Stomach (tissue), 9 donors: Measurements from ENCODE around the gene PTP4A1. TPM values are rescaled to one million over a fixed set of nuclear protein-coding genes. Genes with fewer than 3 reads are reported as not detected.

Source experiments
- DNase-seq, 2 donors: peaks; one replicate each; pipeline versions ENCODE4 v3.0.0 to v3.0.0-alpha.2; 2013 to 2019
- H3K27ac ChIP-seq, 5 donors: fragments of 200-600 bp in 4 of 5; sonication (generic) in 4 of 5; one replicate each; pipeline ENCODE4 v1.5.1; 2013 to 2019; ENCODE audit warnings: mild to moderate bottlenecking in 1 of 5, moderate library complexity in 1 of 5
- H3K27me3 ChIP-seq, 3 donors: fragments of 200-600 bp; sonication (generic); one replicate each; pipeline ENCODE4 v1.5.1; 2017 to 2019; ENCODE audit warnings: mixed run types in 1 of 3
- H3K36me3 ChIP-seq, 4 donors: fragments of 200-600 bp; sonication (generic); 1 replicate in 3 of 4; 2 replicates in 1 of 4; pipeline ENCODE4 v1.5.1; 2016 to 2019
- H3K4me1 ChIP-seq, 4 donors: fragments of 200-600 bp; sonication (generic); one replicate each; pipeline ENCODE4 v1.5.1; 2016 to 2019
- H3K4me3 ChIP-seq, 4 donors: fragments of 200-600 bp; sonication (generic) in 3 of 4; one replicate each; pipeline ENCODE4 v1.5.1; 2016 to 2019; ENCODE audit warnings: mild to moderate bottlenecking in 1 of 4
- H3K9me3 ChIP-seq, 4 donors: fragments of 200-600 bp; sonication (generic); one replicate each; pipeline ENCODE4 v1.5.1; 2016 to 2019
- EP300 ChIP-seq: sonication (generic); formaldehyde crosslinking; IDR thresholded peaks from one replicate; pipeline ENCODE4 v1.6.1; 2017; ENCODE audit warnings: antibody characterized with exemption
- POLR2A ChIP-seq, 4 donors: fragments of 450-650 bp; IDR thresholded peaks; one replicate each; pipeline ENCODE4 v1.6.1; 2016; ENCODE audit warnings: antibody characterized with exemption in 4 of 4, control low read depth in 2 of 4, mild to moderate bottlenecking in 1 of 4, moderate library complexity in 1 of 4
- POLR2AphosphoS5 ChIP-seq, 3 donors: sonication (generic); formaldehyde crosslinking; IDR thresholded peaks; one replicate each; pipeline ENCODE4 v1.6.1; 2016; ENCODE audit warnings: antibody characterized with exemption in 3 of 3
- WGBS, 5 donors: extraction: QIAGEN DNeasy Blood & Tissue Kit in 3 of 5; methylation state at CpG; one replicate each; pipeline versions ENCODE4 v1.1.5 to v1.1.7; 2013 to 2018; 5-methylcytosine and 5-hydroxymethylcytosine counted together
- intact Hi-C: fragments of 100-400 bp; cut with DNase I; formaldehyde crosslinking; loops from one replicate; pipeline ENCODE4 v1.15.1; 2023; ENCODE audit warnings: low total_unique reads
- polyA plus RNA-seq, 3 donors: library from polyadenylated mRNA; stranded (reverse); fragments of 200-250 nt; gene quantifications; one replicate each; pipeline ENCODE4 v1.2.3, GENCODE V29; 2013
- total RNA-seq, 5 donors: library from RNA; depleted of rRNA; stranded (reverse); fragments of >200 nt; gene quantifications; one replicate each; pipeline versions ENCODE4 v1.1.0 to v1.2.3, GENCODE V29; 2014 to 2016
- TF ChIP-seq, protein P1 (sequence below), 7 experiments: fragments of 450-650 bp in 4 of 7; fragments of 200-600 bp in 3 of 7; sonication (generic) in 3 of 7; IDR thresholded peaks; one replicate each; pipeline ENCODE4 v1.5.1; 2016 to 2019; ENCODE audit warnings: antibody characterized with exemption in 7 of 7, control low read depth in 2 of 7, mild to moderate bottlenecking in 1 of 7
- donor health status: healthy with polysubstance abuse.
- donor health status: Bipolar disorder and iron deficiency.
- donor health status: healthy.

PTP4A1 gene
- total and polyA plus RNA-seq, 8 donors, result 10.0 to 140 (median 37.2) TPM

GRCh38 chr6:63578757-63579156 is 6.5 kb downstream of the PTP4A1 start:
- Histone ChIP-seq H3K36me3 (peaks cover 39 to 74% (median 65%) of the 10 kb centered on the region in 4 donors), H3K27me3 (no peaks in the 10 kb centered on the region), H3K9me3 (no peaks in the 10 kb centered on the region), H3K27ac (no peak overlapping the region), H3K4me1 (peaks cover 0 to 45% (median 19%) of the 10 kb centered on the region in 4 donors), H3K4me3 (no peak overlapping the region)
- intact Hi-C loops, result loop anchor here (5.0 kb wide), 1 partner anchor 221 kb away; no protein-coding TSS in a partner anchor
- TF ChIP-seq POLR2AphosphoS5 (IDR thresholded peaks at IDR 0.05) (no peak), POLR2A (IDR thresholded peaks at IDR 0.05) (no peak), EP300 (no peak)
- TF ChIP-seq, protein P1, sequence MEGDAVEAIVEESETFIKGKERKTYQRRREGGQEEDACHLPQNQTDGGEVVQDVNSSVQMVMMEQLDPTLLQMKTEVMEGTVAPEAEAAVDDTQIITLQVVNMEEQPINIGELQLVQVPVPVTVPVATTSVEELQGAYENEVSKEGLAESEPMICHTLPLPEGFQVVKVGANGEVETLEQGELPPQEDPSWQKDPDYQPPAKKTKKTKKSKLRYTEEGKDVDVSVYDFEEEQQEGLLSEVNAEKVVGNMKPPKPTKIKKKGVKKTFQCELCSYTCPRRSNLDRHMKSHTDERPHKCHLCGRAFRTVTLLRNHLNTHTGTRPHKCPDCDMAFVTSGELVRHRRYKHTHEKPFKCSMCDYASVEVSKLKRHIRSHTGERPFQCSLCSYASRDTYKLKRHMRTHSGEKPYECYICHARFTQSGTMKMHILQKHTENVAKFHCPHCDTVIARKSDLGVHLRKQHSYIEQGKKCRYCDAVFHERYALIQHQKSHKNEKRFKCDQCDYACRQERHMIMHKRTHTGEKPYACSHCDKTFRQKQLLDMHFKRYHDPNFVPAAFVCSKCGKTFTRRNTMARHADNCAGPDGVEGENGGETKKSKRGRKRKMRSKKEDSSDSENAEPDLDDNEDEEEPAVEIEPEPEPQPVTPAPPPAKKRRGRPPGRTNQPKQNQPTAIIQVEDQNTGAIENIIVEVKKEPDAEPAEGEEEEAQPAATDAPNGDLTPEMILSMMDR (IDR thresholded peaks at IDR 0.05), result no peak
- 95 to 97% (median 95%) methylated on average over 2 of the region's 2 CpGs for WGBS, 5 donors
- DNase-seq, result no peak

DNA sequence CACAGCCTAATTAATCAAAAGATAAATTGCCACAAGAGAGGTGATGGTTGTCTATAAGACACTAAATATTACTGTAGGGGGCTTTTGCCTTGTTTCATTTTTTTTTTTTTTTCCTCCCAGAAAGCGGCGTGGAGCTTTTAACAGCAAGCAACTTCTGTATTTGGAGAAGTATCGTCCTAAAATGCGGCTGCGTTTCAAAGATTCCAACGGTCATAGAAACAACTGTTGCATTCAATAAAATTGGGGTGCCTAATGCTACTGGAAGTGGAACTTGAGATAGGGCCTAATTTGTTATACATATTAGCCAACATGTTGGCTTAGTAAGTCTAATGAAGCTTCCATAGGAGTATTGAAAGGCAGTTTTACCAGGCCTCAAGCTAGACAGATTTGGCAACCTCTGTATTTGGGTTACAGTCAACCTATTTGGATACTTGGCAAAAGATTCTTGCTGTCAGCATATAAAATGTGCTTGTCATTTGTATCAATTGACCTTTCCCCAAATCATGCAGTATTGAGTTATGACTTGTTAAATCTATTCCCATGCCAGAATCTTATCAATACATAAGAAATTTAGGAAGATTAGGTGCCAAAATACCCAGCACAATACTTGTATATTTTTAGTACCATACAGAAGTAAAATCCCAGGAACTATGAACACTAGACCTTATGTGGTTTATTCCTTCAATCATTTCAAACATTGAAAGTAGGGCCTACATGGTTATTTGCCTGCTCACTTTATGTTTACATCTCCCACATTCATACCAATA is 7.8 kb downstream of the PTP4A1 start:
- Histone ChIP-seq H3K27me3 (no peaks in the 10 kb centered on the region), H3K4me1 (peaks cover 0 to 34% (median 14%) of the 10 kb centered on the region in 4 donors), H3K27ac (no peak overlapping the region), H3K36me3 (peaks cover 39 to 76% (median 66%) of the 10 kb centered on the region in 4 donors), H3K4me3 (no peak overlapping the region), H3K9me3 (no peaks in the 10 kb centered on the region)
- intact Hi-C loops, result loop anchor here (5.0 kb wide), 1 partner anchor 223 kb away; no protein-coding TSS in a partner anchor
- DNase-seq, result no peak
- 96 to 98% (median 97%) methylated on average over 6 of the region's 6 CpGs for WGBS, 5 donors
- TF ChIP-seq, protein P1 (IDR thresholded peaks at IDR 0.05), result no peak
- TF ChIP-seq EP300 (no peak), POLR2A (IDR thresholded peaks at IDR 0.05) (no peak), POLR2AphosphoS5 (IDR thresholded peaks at IDR 0.05) (no peak)

GRCh38 chr6:63580704-63580961 is 8.4 kb downstream of the PTP4A1 start:
- Histone ChIP-seq H3K36me3 (peaks cover 39 to 76% (median 66%) of the 10 kb centered on the region in 4 donors), H3K27ac (no peak overlapping the region), H3K9me3 (no peaks in the 10 kb centered on the region), H3K4me1 (peaks cover 0 to 29% (median 11%) of the 10 kb centered on the region in 4 donors), H3K4me3 (no peak overlapping the region), H3K27me3 (no peaks in the 10 kb centered on the region)
- TF ChIP-seq EP300, result no peak
- TF ChIP-seq POLR2A (IDR thresholded peaks at IDR 0.05), result no peak
- TF ChIP-seq POLR2AphosphoS5 (IDR thresholded peaks at IDR 0.05), result no peak
- TF ChIP-seq, protein P1 (IDR thresholded peaks at IDR 0.05), result no peak
- intact Hi-C loops, result no loop called here
- 58 to 71% (median 65%) methylated on average over 3 of the region's 3 CpGs for WGBS, 5 donors
- DNase-seq, result no peak

GRCh38 chr6:63581355-63582013 is 9.2 kb downstream of the PTP4A1 start:
- WGBS, 5 donors, result 83 to 95% (median 91%) methylated on average over 2 of the region's 2 CpGs
- Histone ChIP-seq H3K4me3 (no peak overlapping the region), H3K4me1 (peaks cover 0 to 20% (median 8%) of the 10 kb centered on the region in 4 donors), H3K27ac (no peak overlapping the region), H3K27me3 (no peaks in the 10 kb centered on the region), H3K36me3 (peaks cover 39 to 74% (median 63%) of the 10 kb centered on the region in 4 donors), H3K9me3 (no peaks in the 10 kb centered on the region)
- intact Hi-C loops, result no loop called here
- TF ChIP-seq POLR2AphosphoS5 (IDR thresholded peaks at IDR 0.05) (no peak), POLR2A (IDR thresholded peaks at IDR 0.05) (no peak), EP300 (no peak)
- TF ChIP-seq, protein P1 (IDR thresholded peaks at IDR 0.05), result no peak
- no peak for DNase-seq
